Retinal pigment epithelial cell (primary cell): ENCODE measurements around the gene SAP30BP.
A peak's percentile ranks its signal among the peaks of the same experiment; 100 is the strongest.

ENCODE experiments used
- DNase-seq: peaks from one replicate; pipeline ENCODE4 v3.0.0-alpha.2; 2010; ENCODE audit warnings: low read depth
- H3K4me3 ChIP-seq: 2 replicates; pipeline ENCODE4 v1.5.1; 2011; ENCODE audit warnings: mild to moderate bottlenecking, low read length, control low read depth, moderate library complexity
- CTCF ChIP-seq: conservative IDR thresholded peaks from 2 replicates; pipeline ENCODE4 v1.5.1; 2011; ENCODE audit warnings: low read depth, low read length, control low read depth, inconsistent platforms

SAP30BP gene

GRCh38 chr17:75666959-75667790 is at the start of gene SAP30BP, which contains the start of gene RECQL5:
Gene SAP30BP, plus strand, starts transcription at chr17:75667338. Its CDS starts 35 bp downstream, at chr17:75667373.
Gene RECQL5, minus strand, starts transcription at chr17:75667154. Its CDS starts 597 bp downstream, at chr17:75666557.
- TF ChIP-seq CTCF, result no peak
- peak within 1 kb of the TSS; percentile 99 for H3K4me3 ChIP-seq

DNA sequence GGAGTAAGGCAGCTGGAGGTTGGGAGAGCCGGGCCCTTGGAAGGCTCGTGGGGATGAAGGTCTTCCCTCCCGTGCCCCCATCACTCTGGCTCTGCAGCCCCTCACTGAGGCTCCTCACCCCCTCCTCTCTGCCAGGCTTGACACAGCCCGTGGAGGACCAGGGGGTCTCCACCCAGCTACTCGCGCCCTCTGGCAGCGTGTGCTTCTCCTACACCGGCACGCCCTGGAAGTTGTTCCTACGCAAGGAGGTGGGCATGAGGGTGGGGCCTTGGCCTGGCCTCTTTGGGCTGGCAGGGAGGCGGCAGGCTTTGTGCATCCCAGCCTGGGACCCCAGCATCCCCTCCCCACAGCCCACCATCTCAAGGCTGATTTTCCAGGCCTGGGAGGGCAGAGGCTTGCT is 49.5 kb upstream of the SAP30BP start:
- H3K4me3 ChIP-seq, result no peak overlapping the region
- no peak for DNase-seq
- TF ChIP-seq CTCF, result no peak

More at GRCh38 chr17:75666959-75667790, at the start of gene SAP30BP, which contains the start of gene RECQL5:
- peak; percentile 93 for DNase-seq

GRCh38 chr17:75619506-75620431 is 47.4 kb upstream of the SAP30BP start:
- no peak overlapping the region for H3K4me3 ChIP-seq
- DNase-seq, result no peak
- TF ChIP-seq CTCF, result peak; percentile 81

GRCh38 chr17:75621489-75621888 is 45.6 kb upstream of the SAP30BP start:
- no peak for DNase-seq
- no peak overlapping the region for H3K4me3 ChIP-seq
- no peak for TF ChIP-seq CTCF

DNA sequence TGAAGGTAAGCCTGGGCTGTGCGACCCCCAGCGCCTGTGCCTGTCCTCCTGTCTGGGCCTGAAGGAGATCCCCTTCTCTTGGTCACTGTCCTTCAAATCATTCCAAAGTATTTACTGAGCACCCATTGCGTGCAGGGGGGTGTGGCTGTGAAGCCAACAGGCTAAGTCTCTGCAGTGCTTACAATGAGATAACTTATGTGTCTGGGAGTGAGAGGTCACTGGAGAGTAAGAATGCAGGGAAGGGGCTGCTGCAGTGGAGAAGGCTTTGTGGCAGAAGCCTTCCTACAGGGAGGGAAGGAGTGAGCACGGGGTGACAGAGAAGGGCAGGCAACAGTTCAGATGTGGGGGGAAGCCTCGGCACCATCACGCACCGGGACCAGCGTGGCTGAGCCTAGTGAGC is 45.1 kb upstream of the SAP30BP start:
- no peak for TF ChIP-seq CTCF
- H3K4me3 ChIP-seq, result no peak overlapping the region
- DNase-seq, result no peak

- DNase-seq, result no peak
- no peak for TF ChIP-seq CTCF
These were observed 44.3 kb upstream of the SAP30BP start for GRCh38 chr17:75622771-75623273.

More at GRCh38 chr17:75622771-75623273, 44.3 kb upstream of the SAP30BP start:
- no peak overlapping the region for H3K4me3 ChIP-seq
